ENCODE measurements around the gene HOXA9.
A peak's percentile ranks its signal among the peaks of the same experiment; 100 is the strongest.

HOXA9 gene

GRCh38 chr7:27129729-27130539 lies 35.4 kb downstream of the HOXA9 start:
- TF ChIP-seq CTCF (IDR thresholded peaks at IDR 0.05; ENCODE audit: low read depth, low read length, missing control alignments): no peak
- H3K4me3 ChIP-seq (ENCODE audit: low read depth, low read length): peak overlapping the region; percentile 42
- in situ Hi-C loops (cut with HindIII; ENCODE audit: low sequenced_read_pairs): no loop called here
- DNase-seq (ENCODE audit: low read depth): no peak

GRCh38 chr7:27128776-27129728 lies 36.3 kb downstream of the HOXA9 start:
- in situ Hi-C loops (cut with HindIII; ENCODE audit: low sequenced_read_pairs): no loop called here
- DNase-seq (ENCODE audit: low read depth): no peak
- no peak for TF ChIP-seq CTCF (IDR thresholded peaks at IDR 0.05; ENCODE audit: low read depth, low read length, missing control alignments)
- peak overlapping the region; percentile 42 for H3K4me3 ChIP-seq (ENCODE audit: low read depth, low read length)

GRCh38 chr7:27128034-27128433 lies 37.3 kb downstream of the HOXA9 start:
- in situ Hi-C loops (cut with HindIII; ENCODE audit: low sequenced_read_pairs): no loop called here
- no peak for DNase-seq (ENCODE audit: low read depth)
- no peak overlapping the region for H3K4me3 ChIP-seq (ENCODE audit: low read depth, low read length)
- no peak for TF ChIP-seq CTCF (IDR thresholded peaks at IDR 0.05; ENCODE audit: low read depth, low read length, missing control alignments)

- no peak overlapping the region for H3K4me3 ChIP-seq (ENCODE audit: low read depth, low read length)
- no peak for DNase-seq (ENCODE audit: low read depth)
- in situ Hi-C loops (cut with HindIII; ENCODE audit: low sequenced_read_pairs): no loop called here
- TF ChIP-seq CTCF (IDR thresholded peaks at IDR 0.05; ENCODE audit: low read depth, low read length, missing control alignments): no peak
Observed at GRCh38 chr7:27126596-27127327, 38.6 kb downstream of the HOXA9 start.

- TF ChIP-seq CTCF (IDR thresholded peaks at IDR 0.05; ENCODE audit: low read depth, low read length, missing control alignments): no peak
- no peak overlapping the region for H3K4me3 ChIP-seq (ENCODE audit: low read depth, low read length)
- DNase-seq (ENCODE audit: low read depth): no peak
- in situ Hi-C loops (cut with HindIII; ENCODE audit: low sequenced_read_pairs): no loop called here
Observed at GRCh38 chr7:27125986-27126394, 39.3 kb downstream of the HOXA9 start.
